Glutamatergic neuron (in vitro differentiated cells): ENCODE data around the gene ECHS1. TPM values are rescaled to one million over a fixed set of nuclear protein-coding genes. Genes with fewer than 3 reads are reported as not detected.

Source experiments
- DNase-seq: peaks from one replicate; pipeline ENCODE4 v3.0.0; 2022
- H3K27ac Mint-ChIP-seq: one replicate; pipeline ENCODE4 v1.8.0; 2020; ENCODE audit warnings: mild to moderate bottlenecking, mixed read lengths, inconsistent platforms; ENCODE audit not compliant: unreplicated experiment
- H3K27me3 Mint-ChIP-seq: one replicate; pipeline ENCODE4 v1.8.0; 2020; ENCODE audit warnings: mild to moderate bottlenecking, moderate library complexity, mixed read lengths, inconsistent platforms; ENCODE audit not compliant: unreplicated experiment
- H3K36me3 Mint-ChIP-seq: one replicate; pipeline ENCODE4 v1.8.0; 2020; ENCODE audit warnings: mild to moderate bottlenecking, mixed read lengths, inconsistent platforms; ENCODE audit not compliant: unreplicated experiment
- H3K4me1 Mint-ChIP-seq: one replicate; pipeline ENCODE4 v1.8.0; 2020; ENCODE audit warnings: mild to moderate bottlenecking, low read depth, mixed read lengths, inconsistent platforms; ENCODE audit not compliant: unreplicated experiment
- H3K4me3 Mint-ChIP-seq: one replicate; pipeline ENCODE4 v1.8.0; 2020; ENCODE audit warnings: mild to moderate bottlenecking, mixed read lengths, inconsistent platforms; ENCODE audit not compliant: unreplicated experiment
- H3K9me3 Mint-ChIP-seq: one replicate; pipeline ENCODE4 v1.8.0; 2020; ENCODE audit warnings: mild to moderate bottlenecking, moderate library complexity, mixed read lengths, inconsistent platforms; ENCODE audit not compliant: unreplicated experiment
- total RNA-seq: library from RNA; stranded (reverse); fragmentation: NEBNext Ultra II Directional; extraction: Animal tissue kit (Norgen Biotek cat#: 25700); gene quantifications from one replicate; pipeline ENCODE4 v1.2.1, GENCODE V29; 2021; ENCODE audit not compliant: unreplicated experiment
- TF ChIP-seq, protein P1 (sequence below): fragments of 200-600 bp; sonication (generic); IDR thresholded peaks from one replicate; pipeline ENCODE4 v1.5.0; 2021; ENCODE audit not compliant: partially characterized antibody, unreplicated experiment

Gene ECHS1
- total RNA-seq, 1 donor from 2014 or later, result 64.2 TPM

GRCh38 chr10:133349160-133349568, 24.0 kb downstream of the ECHS1 start:
- Mint-ChIP-seq H3K36me3 (peaks cover 10% of the 10 kb centered on the region), H3K27me3 (peaks cover 9% of the 10 kb centered on the region), H3K4me3 (no peak overlapping the region), H3K27ac (no peak overlapping the region), H3K4me1 (no peaks in the 10 kb centered on the region), H3K9me3 (peaks cover 3% of the 10 kb centered on the region)
- TF ChIP-seq, protein P1, sequence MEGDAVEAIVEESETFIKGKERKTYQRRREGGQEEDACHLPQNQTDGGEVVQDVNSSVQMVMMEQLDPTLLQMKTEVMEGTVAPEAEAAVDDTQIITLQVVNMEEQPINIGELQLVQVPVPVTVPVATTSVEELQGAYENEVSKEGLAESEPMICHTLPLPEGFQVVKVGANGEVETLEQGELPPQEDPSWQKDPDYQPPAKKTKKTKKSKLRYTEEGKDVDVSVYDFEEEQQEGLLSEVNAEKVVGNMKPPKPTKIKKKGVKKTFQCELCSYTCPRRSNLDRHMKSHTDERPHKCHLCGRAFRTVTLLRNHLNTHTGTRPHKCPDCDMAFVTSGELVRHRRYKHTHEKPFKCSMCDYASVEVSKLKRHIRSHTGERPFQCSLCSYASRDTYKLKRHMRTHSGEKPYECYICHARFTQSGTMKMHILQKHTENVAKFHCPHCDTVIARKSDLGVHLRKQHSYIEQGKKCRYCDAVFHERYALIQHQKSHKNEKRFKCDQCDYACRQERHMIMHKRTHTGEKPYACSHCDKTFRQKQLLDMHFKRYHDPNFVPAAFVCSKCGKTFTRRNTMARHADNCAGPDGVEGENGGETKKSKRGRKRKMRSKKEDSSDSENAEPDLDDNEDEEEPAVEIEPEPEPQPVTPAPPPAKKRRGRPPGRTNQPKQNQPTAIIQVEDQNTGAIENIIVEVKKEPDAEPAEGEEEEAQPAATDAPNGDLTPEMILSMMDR, result no peak
- no peak for DNase-seq

DNA sequence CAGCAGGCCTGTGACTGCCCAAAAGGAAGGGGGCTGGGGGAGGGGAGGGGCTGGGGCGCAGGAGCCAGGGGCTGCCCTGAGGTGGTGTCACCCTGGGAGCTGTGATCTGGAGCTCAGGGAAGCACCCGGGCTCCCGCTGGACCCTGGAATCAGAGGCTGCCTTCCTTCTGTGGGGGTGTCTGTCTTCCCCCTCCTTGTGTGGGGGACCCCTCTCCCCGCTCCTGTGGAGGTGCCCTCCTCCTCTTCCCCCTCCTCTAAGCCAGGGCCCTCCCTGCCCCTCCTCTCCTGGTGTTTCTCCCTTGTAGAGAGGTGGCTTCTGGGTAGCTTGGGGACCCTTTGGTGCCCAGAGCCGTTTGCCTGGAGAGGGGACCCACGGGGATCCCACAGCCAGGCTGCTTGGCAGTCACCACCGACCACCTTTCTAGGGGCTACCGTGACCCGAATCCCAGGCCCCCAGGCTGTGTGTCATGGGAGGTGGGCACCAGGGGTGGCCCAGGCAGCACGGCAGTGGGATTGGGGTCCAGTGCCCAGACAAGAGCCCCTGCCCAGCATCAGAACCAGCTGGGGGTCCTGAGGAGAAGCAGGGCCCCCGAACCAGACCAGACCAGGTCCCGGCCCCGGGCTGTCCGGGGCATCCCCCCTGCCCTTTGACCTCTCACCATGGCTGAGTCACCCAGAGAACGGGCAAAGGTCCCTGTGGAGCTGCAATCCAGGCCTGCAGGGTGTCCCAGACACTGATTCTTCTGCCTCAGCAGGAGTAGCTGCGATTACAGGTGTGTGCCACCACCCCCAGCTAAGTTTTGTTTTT, 25.2 kb downstream of the ECHS1 start:
- no peak for DNase-seq
- TF ChIP-seq, protein P1, result no peak
- H3K27me3 Mint-ChIP-seq, result peaks cover 13% of the 10 kb centered on the region

GRCh38 chr10:133346413-133346812, 26.7 kb downstream of the ECHS1 start:
- DNase-seq, result no peak
- peaks cover 10% of the 10 kb centered on the region for H3K9me3 Mint-ChIP-seq
- peaks cover 14% of the 10 kb centered on the region for H3K27me3 Mint-ChIP-seq
- TF ChIP-seq, protein P1, result no peak
- peaks cover 4% of the 10 kb centered on the region for H3K4me1 Mint-ChIP-seq
- peaks cover 15% of the 10 kb centered on the region for H3K36me3 Mint-ChIP-seq
- no peak overlapping the region for H3K4me3 Mint-ChIP-seq
- H3K27ac Mint-ChIP-seq, result no peak overlapping the region

More for the DNA sequence above, 25.2 kb downstream of the ECHS1 start:
- peaks cover 4% of the 10 kb centered on the region for H3K4me1 Mint-ChIP-seq
- H3K27ac Mint-ChIP-seq, result no peak overlapping the region
- peaks cover 10% of the 10 kb centered on the region for H3K36me3 Mint-ChIP-seq
- H3K4me3 Mint-ChIP-seq, result no peak overlapping the region
- H3K9me3 Mint-ChIP-seq, result peaks cover 4% of the 10 kb centered on the region

DNA sequence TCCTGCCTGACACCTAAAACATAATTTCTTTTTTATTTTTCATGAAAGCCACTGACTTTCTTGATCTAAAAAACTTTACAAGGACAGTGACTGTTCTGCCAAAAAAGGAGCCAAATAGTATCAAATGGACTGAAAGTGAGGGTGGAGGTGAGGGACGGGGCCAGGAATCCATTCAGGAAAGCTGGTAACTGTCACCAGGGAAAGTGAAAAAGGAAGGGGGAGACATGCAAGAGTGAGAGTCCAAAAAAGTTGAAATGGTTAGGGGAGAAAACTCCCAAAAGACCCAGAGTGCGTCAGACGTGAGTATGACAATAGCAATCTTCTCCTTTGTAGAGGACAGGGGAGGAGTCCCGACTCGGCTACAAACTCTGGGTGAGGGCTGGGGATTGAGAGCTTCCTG, 28.9 kb downstream of the ECHS1 start:
- Mint-ChIP-seq H3K27ac (no peak overlapping the region), H3K27me3 (peaks cover 14% of the 10 kb centered on the region), H3K4me1 (peaks cover 4% of the 10 kb centered on the region), H3K36me3 (peaks cover 15% of the 10 kb centered on the region), H3K9me3 (peaks cover 10% of the 10 kb centered on the region), H3K4me3 (no peak overlapping the region)
- TF ChIP-seq, protein P1, result no peak
- DNase-seq, result no peak

- peaks cover 10% of the 10 kb centered on the region for H3K9me3 Mint-ChIP-seq
- TF ChIP-seq, protein P1, result no peak
- peaks cover 14% of the 10 kb centered on the region for H3K27me3 Mint-ChIP-seq
- H3K27ac Mint-ChIP-seq, result no peak overlapping the region
- no peak overlapping the region for H3K4me3 Mint-ChIP-seq
- DNase-seq, result no peak
- H3K36me3 Mint-ChIP-seq, result peaks cover 15% of the 10 kb centered on the region
- H3K4me1 Mint-ChIP-seq, result peaks cover 4% of the 10 kb centered on the region
Measured at GRCh38 chr10:133343558-133343957, 29.6 kb downstream of the ECHS1 start.
